OCI-LY1 (cell line): ENCODE measurements around the gene IMPA2.
"Not testable (repeated sequence)": the region's sequence is repeated elsewhere in the genome, so short reads cannot be mapped to it uniquely, and the experiment has no call there.

Source experiments
- H2AFZ ChIP-seq: fragments of 200-600 bp; sonication (generic), shearing (Covaris generic); 2 replicates; pipeline ENCODE4 v1.6.0; 2014; ENCODE audit warnings: antibody characterized with exemption, mild to moderate bottlenecking, low read length
- H3F3A ChIP-seq: fragments of 200-600 bp; sonication (generic), shearing (Covaris generic); 2 replicates; pipeline ENCODE4 v1.6.0; 2014; ENCODE audit warnings: mild to moderate bottlenecking, antibody characterized with exemption, low read length, moderate library complexity; ENCODE audit not compliant: insufficient read depth
- H3K27ac ChIP-seq: fragments of 200-600 bp; sonication (generic); 2 replicates; pipeline ENCODE4 v1.5.1; 2014; ENCODE audit warnings: low read length, mixed run types, mild to moderate bottlenecking, low read depth; ENCODE audit not compliant: poor library complexity, severe bottlenecking
- H3K27me3 ChIP-seq: fragments of 200-600 bp; sonication (generic); 2 replicates; pipeline ENCODE4 v1.6.0; 2014; ENCODE audit warnings: antibody characterized with exemption, mild to moderate bottlenecking, low read length, moderate library complexity; ENCODE audit not compliant: insufficient read depth
- H3K36me3 ChIP-seq: fragments of 200-600 bp; sonication (generic); 2 replicates; pipeline ENCODE4 v1.6.1; 2014; ENCODE audit warnings: mild to moderate bottlenecking, antibody characterized with exemption, low read length, moderate library complexity, mixed read lengths; ENCODE audit not compliant: insufficient read depth
- H3K4me1 ChIP-seq: fragments of 200-600 bp; sonication (generic); 2 replicates; pipeline ENCODE4 v1.5.1; 2014; ENCODE audit warnings: mild to moderate bottlenecking, low read length, moderate library complexity; ENCODE audit not compliant: insufficient read depth, severe bottlenecking
- H3K4me2 ChIP-seq: fragments of 200-600 bp; sonication (generic), shearing (Covaris generic); 2 replicates; pipeline ENCODE4 v1.6.1; 2014; ENCODE audit warnings: low read length
- H3K4me3 ChIP-seq: fragments of 200-600 bp; sonication (generic); 2 replicates; pipeline ENCODE4 v1.5.1; 2014; ENCODE audit warnings: low read length, low read depth, mild to moderate bottlenecking, mixed read lengths; ENCODE audit not compliant: poor library complexity, severe bottlenecking
- H3K79me2 ChIP-seq: fragments of 200-600 bp; shearing (Covaris generic); 2 replicates; pipeline ENCODE4 v1.6.1; 2016; ENCODE audit warnings: mixed run types, low read length, mixed read lengths; ENCODE audit not compliant: insufficient read depth
- H3K9ac ChIP-seq: fragments of 200-600 bp; sonication (generic), shearing (Covaris generic); 2 replicates; pipeline ENCODE4 v1.6.1; 2014; ENCODE audit warnings: mild to moderate bottlenecking, low read length, mixed read lengths
- H3K9me2 ChIP-seq: fragments of 200-600 bp; sonication (generic), shearing (Covaris generic); 2 replicates; pipeline ENCODE4 v1.6.1; 2014; ENCODE audit warnings: low read depth, mild to moderate bottlenecking, low read length, mixed read lengths
- H3K9me3 ChIP-seq: fragments of 200-600 bp; shearing (Covaris generic); 2 replicates; pipeline ENCODE4 v1.6.1; 2014; ENCODE audit warnings: low read length, mixed read lengths
- H4K20me1 ChIP-seq: fragments of 200-600 bp; sonication (generic), shearing (Covaris generic); 2 replicates; pipeline ENCODE4 v1.6.0; 2016; ENCODE audit warnings: mild to moderate bottlenecking, low read length; ENCODE audit not compliant: insufficient read depth
- CTCF ChIP-seq: fragments of 200-600 bp; sonication (generic), shearing (Covaris generic); IDR thresholded peaks from 2 replicates; pipeline ENCODE4 v1.5.1; 2017; ENCODE audit warnings: mild to moderate bottlenecking, antibody characterized with exemption, low read length, moderate library complexity, mixed read lengths
- EZH2 ChIP-seq: fragments of 200-600 bp; sonication (generic), shearing (Covaris generic); IDR thresholded peaks from 2 replicates; pipeline ENCODE4 v1.8.0; 2017; ENCODE audit warnings: borderline replicate concordance, mixed run types, mild to moderate bottlenecking, antibody characterized with exemption, low read length, moderate library complexity, mixed read lengths

Gene IMPA2

DNA sequence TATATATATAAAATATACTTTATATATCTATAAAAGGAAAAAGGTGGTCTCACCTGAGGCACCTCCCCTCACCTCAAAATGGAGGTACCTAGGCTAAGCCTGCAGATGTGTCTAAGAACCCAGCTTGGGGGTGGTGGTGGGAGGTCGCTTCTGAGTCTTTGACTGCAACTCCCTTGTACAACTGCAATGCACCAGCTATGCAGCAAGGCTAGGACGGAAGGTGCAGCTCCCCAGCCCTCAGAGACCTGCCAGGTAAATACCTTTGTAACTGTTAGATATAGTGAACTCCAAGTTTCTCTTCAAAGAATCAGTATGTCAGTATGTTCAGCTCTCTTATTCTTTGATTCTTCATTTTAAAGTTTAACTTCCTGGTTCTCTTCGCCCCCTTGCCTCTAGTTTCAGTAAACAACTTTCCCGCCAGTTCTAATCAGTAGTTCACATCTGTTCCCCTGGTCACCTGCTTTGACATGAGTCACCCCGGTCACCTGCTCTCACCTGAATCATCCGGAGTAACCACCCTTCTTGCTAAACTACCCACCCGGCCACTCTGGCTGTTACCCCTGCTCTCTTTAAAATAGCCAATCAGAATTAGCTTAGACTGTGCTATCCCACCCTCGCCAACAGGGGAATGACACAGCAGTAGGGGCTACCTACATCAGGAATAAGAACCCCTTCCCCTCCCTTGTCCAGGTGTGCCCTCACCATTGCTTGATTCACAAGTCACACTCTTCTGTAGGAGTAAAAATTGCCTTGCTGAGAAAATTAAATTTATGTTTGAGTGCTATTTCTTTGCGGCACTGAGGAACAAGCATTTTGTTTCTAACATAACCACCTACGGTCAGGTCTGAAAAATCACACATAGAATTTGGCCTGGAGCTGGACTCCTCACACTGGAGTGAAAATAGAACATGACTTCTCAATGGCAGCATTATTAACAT is 24.7 kb upstream of the IMPA2 start:
- H3K9me3 ChIP-seq: peaks cover 9% of the 10 kb centered on the region; the same call in 1 of the 2 replicates
- H3K27ac ChIP-seq: no peak overlapping the region
- H3K4me2 ChIP-seq: no peak overlapping the region

DNA sequence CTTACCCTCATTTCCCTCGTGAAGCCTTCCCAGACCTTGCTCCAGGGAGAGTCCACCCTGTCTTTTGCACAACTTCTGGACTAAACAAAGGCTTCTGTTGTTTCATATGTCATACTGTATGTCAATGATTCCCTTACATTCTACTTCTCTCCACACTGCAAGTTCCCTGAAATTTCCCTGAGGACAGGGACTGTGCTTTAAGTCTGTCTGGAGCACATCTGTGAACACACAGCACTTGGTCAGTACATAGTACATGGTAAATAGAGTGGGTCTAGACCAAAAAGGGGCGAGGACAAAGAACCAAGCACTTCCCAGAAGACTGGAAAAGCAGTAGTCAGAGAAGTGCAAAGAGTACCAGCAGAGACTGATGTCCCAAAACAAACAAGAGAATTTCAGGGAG is 23.7 kb upstream of the IMPA2 start:
- Histone ChIP-seq H3K9me3 (peaks cover 9% of the 10 kb centered on the region; the same call in 1 of the 2 replicates), H3K4me1 (no peaks in the 10 kb centered on the region)
- TF ChIP-seq EZH2 (no peak), CTCF (no peak)

More for the DNA sequence above, 24.7 kb upstream of the IMPA2 start:
- H3K4me1 ChIP-seq: no peaks in the 10 kb centered on the region
- TF ChIP-seq EZH2: no peak
- TF ChIP-seq CTCF: no peak
- no peak overlapping the region for H2AFZ ChIP-seq
- H3K27me3 ChIP-seq: peaks cover 5% of the 10 kb centered on the region; the same call in 1 of the 2 replicates
- no peaks in the 10 kb centered on the region for H3K79me2 ChIP-seq
- no peaks in the 10 kb centered on the region for H3K36me3 ChIP-seq
- no peak overlapping the region for H3K4me3 ChIP-seq
- H3F3A ChIP-seq: no peaks in the 10 kb centered on the region
- no peak overlapping the region for H3K9ac ChIP-seq
- no peaks in the 10 kb centered on the region for H3K9me2 ChIP-seq
- no peaks in the 10 kb centered on the region for H4K20me1 ChIP-seq

GRCh38 chr18:11959651-11960050 is 21.7 kb upstream of the IMPA2 start:
- not testable (repeated sequence) for H2AFZ ChIP-seq, H3K27me3 ChIP-seq, H3K9me3 ChIP-seq, H3K79me2 ChIP-seq, H3K4me1 ChIP-seq, H3F3A ChIP-seq, H3K4me3 ChIP-seq, H4K20me1 ChIP-seq, H3K9me2 ChIP-seq, H3K4me2 ChIP-seq, H3K27ac ChIP-seq, H3K36me3 ChIP-seq, H3K9ac ChIP-seq

More for the DNA sequence above, 23.7 kb upstream of the IMPA2 start:
- Histone ChIP-seq H3K4me2 (no peak overlapping the region), H3K9ac (no peak overlapping the region), H2AFZ (no peak overlapping the region), H3K36me3 (no peaks in the 10 kb centered on the region), H3K9me2 (no peaks in the 10 kb centered on the region), H3K27ac (no peak overlapping the region), H3K4me3 (no peak overlapping the region), H3K27me3 (peaks cover 5% of the 10 kb centered on the region; the same call in 1 of the 2 replicates), H3K79me2 (no peaks in the 10 kb centered on the region), H4K20me1 (no peaks in the 10 kb centered on the region), H3F3A (no peaks in the 10 kb centered on the region)
